ENCODE measurements around the gene TMEM237.

- TF ChIP-seq CTCF (IDR thresholded peaks at IDR 0.05; ENCODE audit: low read depth, low read length, missing input control) (no peak), EGR1 (IDR thresholded peaks at IDR 0.05; ENCODE audit: low read depth in 2 of 2) (no peak), MAX (IDR thresholded peaks at IDR 0.05) (no peak), GABPA (IDR thresholded peaks at IDR 0.05 in 1 of 2, conservative IDR thresholded peaks at IDR 0.05 in 1 of 2) (no peak), ATF3 (IDR thresholded peaks at IDR 0.05) (no peak), REST (IDR thresholded peaks at IDR 0.05) (no peak), TAF1 (conservative IDR thresholded peaks at IDR 0.05) (no peak), ZBTB33 (IDR thresholded peaks at IDR 0.05) (no peak), RAD21 (IDR thresholded peaks at IDR 0.05) (no peak), JUND (IDR thresholded peaks at IDR 0.05) (no peak), YY1 (IDR thresholded peaks at IDR 0.05) (no peak), RXRA (IDR thresholded peaks at IDR 0.05) (no peak), FOXA1 (IDR thresholded peaks at IDR 0.05) (no peak), SP1 (IDR thresholded peaks at IDR 0.05) (no peak)
These were observed 35.7 kb downstream of the TMEM237 start for GRCh38 chr2:201607568-201607967.

All from liver (tissue), 3 donors.